Lung (tissue), 12 donors: ENCODE measurements around the gene APBB2. TPM values are rescaled to one million over a fixed set of nuclear protein-coding genes. Genes with fewer than 3 reads are reported as not detected.

Experiments
- ATAC-seq: fragments of 200-7000 bp; cut with Tn5 transposase; one replicate; pipeline ENCODE4 v1.9.1; 2020; ENCODE audit warnings: moderate number of reproducible peaks; ENCODE audit not compliant: insufficient read depth, low FRiP score
- DNase-seq, 3 donors: peaks; one replicate each; pipeline ENCODE4 v3.0.0-alpha.2; 2013 to 2017
- H3K27ac ChIP-seq, 2 donors: one replicate each; pipeline ENCODE4 v1.5.1; 2013; ENCODE audit warnings: mild to moderate bottlenecking in 2 of 2, moderate library complexity in 2 of 2, control low read depth in 1 of 2, inconsistent platforms in 1 of 2, low read depth in 1 of 2, low read length in 1 of 2
- H3K27me3 ChIP-seq, 3 donors: one replicate each; pipeline ENCODE4 v1.5.1; 2013; ENCODE audit warnings: low read length in 2 of 3; ENCODE audit not compliant: control insufficient read depth in 3 of 3, insufficient read depth in 3 of 3
- H3K36me3 ChIP-seq, 4 donors: one replicate each; pipeline ENCODE4 v1.5.1; 2013; ENCODE audit warnings: low read length in 4 of 4, mild to moderate bottlenecking in 1 of 4, moderate library complexity in 1 of 4; ENCODE audit not compliant: control insufficient read depth in 4 of 4, insufficient read depth in 4 of 4
- H3K4me1 ChIP-seq, 5 donors: one replicate each; pipeline ENCODE4 v1.5.1; 2013; ENCODE audit warnings: low read length in 5 of 5, mild to moderate bottlenecking in 2 of 5, moderate library complexity in 1 of 5; ENCODE audit not compliant: control insufficient read depth in 5 of 5, insufficient read depth in 5 of 5
- H3K4me3 ChIP-seq: one replicate; pipeline ENCODE4 v1.5.1; 2013; ENCODE audit warnings: mild to moderate bottlenecking, control low read depth, moderate library complexity
- H3K9ac ChIP-seq, 2 donors: one replicate each; pipeline ENCODE4 v1.5.1; 2013; ENCODE audit warnings: low read length in 2 of 2, control low read depth in 1 of 2; ENCODE audit not compliant: insufficient read depth in 1 of 2
- H3K9me3 ChIP-seq, 4 donors: one replicate each; pipeline ENCODE4 v1.5.1; 2013; ENCODE audit warnings: low read length in 3 of 4, mild to moderate bottlenecking in 1 of 4, moderate library complexity in 1 of 4; ENCODE audit not compliant: control insufficient read depth in 4 of 4, insufficient read depth in 3 of 4
- CTCF ChIP-seq: IDR thresholded peaks from 2 replicates; pipeline ENCODE4 v1.5.1; 2012; ENCODE audit warnings: mild to moderate bottlenecking; ENCODE audit errors: control extremely low read depth, extremely low read depth
- WGBS, 2 donors: extraction: QIAGEN DNeasy Blood & Tissue Kit; methylation state at CpG; one replicate each; pipeline ENCODE4 v1.1.7; 2013; 5-methylcytosine and 5-hydroxymethylcytosine counted together
- polyA plus RNA-seq, 2 donors: library from polyadenylated mRNA; stranded (reverse); fragments of 200-250 nt; gene quantifications; one replicate each; pipeline ENCODE4 v1.2.1, GENCODE V29; 2013
- total RNA-seq, 2 donors: library from RNA; depleted of rRNA in 1 of 2; stranded (reverse); fragments of >200 nt in 1 of 2; gene quantifications; one replicate each; pipeline ENCODE4 v1.2.1, GENCODE V29; 2014 to 2021
- donor health status: control.
- donor health status: control.
- donor health status: Bipolar disorder and iron deficiency.
- donor health status: healthy.
- donor health status: DM: yes; HTN: yes; CAD: no.

The APBB2 gene
- total and polyA plus RNA-seq, 4 donors, result 13.3 to 99.0 (median 40.4) TPM

- Histone ChIP-seq H3K9ac (no peak overlapping the region), H3K4me3 (no peak overlapping the region), H3K27ac (no peak overlapping the region), H3K27me3 (no peaks in the 10 kb centered on the region), H3K4me1 (peaks cover 3 to 29% (median 15%) of the 10 kb centered on the region in 5 donors), H3K9me3 (no peaks in the 10 kb centered on the region), H3K36me3 (no peaks in the 10 kb centered on the region)
- no peak for DNase-seq
- WGBS, 2 donors, result 62 to 73% methylated on average over 3 of the region's 3 CpGs
- TF ChIP-seq CTCF, result no peak
- ATAC-seq, result peak; percentile 63
These were observed 89.3 kb downstream of the APBB2 start for GRCh38 chr4:41124916-41125548.

GRCh38 chr4:41122775-41123174 lies 91.6 kb downstream of the APBB2 start:
- H3K27ac ChIP-seq, result no peak overlapping the region
- peaks cover 3 to 39% (median 24%) of the 10 kb centered on the region in 5 donors for H3K4me1 ChIP-seq
- H3K36me3 ChIP-seq, result no peaks in the 10 kb centered on the region
- DNase-seq (no peak), ATAC-seq (no peak)
- no peaks in the 10 kb centered on the region for H3K27me3 ChIP-seq
- H3K9ac ChIP-seq, result no peak overlapping the region
- no peak for TF ChIP-seq CTCF
- WGBS, 2 donors, result 95 to 96% methylated on average over 7 of the region's 7 CpGs
- no peaks in the 10 kb centered on the region for H3K9me3 ChIP-seq
- H3K4me3 ChIP-seq, result no peak overlapping the region

GRCh38 chr4:41122309-41122708 lies 92.0 kb downstream of the APBB2 start:
- H3K27ac ChIP-seq, result no peak overlapping the region
- peaks cover 3 to 39% (median 24%) of the 10 kb centered on the region in 5 donors for H3K4me1 ChIP-seq
- DNase-seq (no peak), ATAC-seq (no peak)
- no peak overlapping the region for H3K9ac ChIP-seq
- H3K36me3 ChIP-seq, result no peaks in the 10 kb centered on the region
- H3K4me3 ChIP-seq, result no peak overlapping the region
- H3K9me3 ChIP-seq, result no peaks in the 10 kb centered on the region
- no peak for TF ChIP-seq CTCF
- H3K27me3 ChIP-seq, result no peaks in the 10 kb centered on the region

- Histone ChIP-seq H3K9ac (no peak overlapping the region), H3K9me3 (no peaks in the 10 kb centered on the region), H3K27ac (no peak overlapping the region), H3K4me1 (peaks cover 3 to 39% (median 24%) of the 10 kb centered on the region in 5 donors), H3K27me3 (no peaks in the 10 kb centered on the region), H3K36me3 (no peaks in the 10 kb centered on the region), H3K4me3 (no peak overlapping the region)
- no peak for DNase-seq
- ATAC-seq, result no peak
- TF ChIP-seq CTCF, result no peak
- 92 to 93% methylated on average over 2 of the region's 2 CpGs for WGBS, 2 donors
These were observed 92.4 kb downstream of the APBB2 start for GRCh38 chr4:41121906-41122305.
